ENCODE measurements around the gene PI4KA. TPM values are rescaled to one million over a fixed set of nuclear protein-coding genes. Genes with fewer than 3 reads are reported as not detected.
"Not testable (repeated sequence)": the region's sequence is repeated elsewhere in the genome, so short reads cannot be mapped to it uniquely, and the experiment has no call there.

PI4KA gene
- total RNA-seq, 1 donor from 2014 or later = 110 TPM

- not testable (repeated sequence) for DNase-seq (ENCODE audit: low spot score in 2 of 2, unreplicated experiment in 2 of 2); H3K27ac Mint-ChIP-seq; H3K9me3 Mint-ChIP-seq; H3K4me3 Mint-ChIP-seq; H3K36me3 Mint-ChIP-seq; H3K4me1 Mint-ChIP-seq; H3K27me3 Mint-ChIP-seq (ENCODE audit: low read depth)
Measured at GRCh38 chr22:20690586-20691317, 167.9 kb downstream of the PI4KA start.

DNA sequence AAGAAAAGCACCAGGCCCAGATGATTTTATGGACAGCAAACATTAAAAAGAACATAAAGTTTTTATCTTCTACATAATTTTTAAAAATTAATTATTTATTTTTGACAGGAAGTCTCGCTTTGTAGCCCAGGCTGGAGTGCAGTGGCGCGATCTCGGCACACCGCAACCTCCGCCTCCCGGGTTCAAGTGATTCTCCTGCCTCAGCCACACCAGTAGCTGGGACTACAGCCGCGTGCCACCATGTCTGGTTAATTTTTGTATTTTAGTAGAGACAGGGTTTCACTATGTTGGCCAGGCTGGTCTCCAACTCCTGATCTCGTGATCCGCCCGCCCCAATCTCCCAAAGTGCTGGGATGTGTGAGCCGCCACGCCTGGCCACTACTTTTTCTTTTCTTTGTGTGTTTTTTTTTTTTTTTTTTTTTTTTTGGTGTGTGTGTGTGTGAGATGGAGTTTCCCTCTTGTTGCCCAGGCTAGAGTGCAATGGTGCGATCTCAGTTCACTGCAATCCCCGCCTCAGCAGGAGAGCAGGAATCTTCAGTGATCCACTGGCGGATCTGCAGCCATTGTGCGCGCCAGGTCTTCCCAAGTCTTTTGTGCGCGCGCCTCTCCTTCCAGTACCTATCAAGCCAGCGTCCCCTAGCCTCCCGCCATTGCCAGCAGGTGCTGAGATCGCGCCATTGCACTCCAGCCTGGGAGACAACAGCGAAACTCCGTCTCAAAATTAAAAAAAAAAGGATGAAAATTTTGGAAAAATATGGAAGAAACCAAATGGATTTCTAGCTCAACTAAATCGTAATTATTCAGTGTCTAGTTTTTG is 171.0 kb downstream of the PI4KA start:
- not testable (repeated sequence) for H3K27me3 Mint-ChIP-seq (ENCODE audit: low read depth); H3K4me1 Mint-ChIP-seq; H3K27ac Mint-ChIP-seq; H3K36me3 Mint-ChIP-seq; H3K9me3 Mint-ChIP-seq; H3K4me3 Mint-ChIP-seq; DNase-seq (ENCODE audit: low spot score in 2 of 2, unreplicated experiment in 2 of 2)

- H3K36me3 Mint-ChIP-seq; H3K4me3 Mint-ChIP-seq; H3K27me3 Mint-ChIP-seq (ENCODE audit: low read depth); H3K4me1 Mint-ChIP-seq; H3K27ac Mint-ChIP-seq; H3K9me3 Mint-ChIP-seq; DNase-seq (ENCODE audit: low spot score in 2 of 2, unreplicated experiment in 2 of 2): not testable (repeated sequence)
Measured at GRCh38 chr22:20685764-20686163, 172.8 kb downstream of the PI4KA start.

GRCh38 chr22:20678792-20679435 is 179.7 kb downstream of the PI4KA start:
- DNase-seq (ENCODE audit: low spot score in 2 of 2, unreplicated experiment in 2 of 2); H3K27ac Mint-ChIP-seq; H3K4me1 Mint-ChIP-seq; H3K36me3 Mint-ChIP-seq; H3K4me3 Mint-ChIP-seq: not testable (repeated sequence)
- peaks cover 20% of the 10 kb centered on the region for H3K27me3 Mint-ChIP-seq (ENCODE audit: low read depth)
- H3K9me3 Mint-ChIP-seq = peaks cover 19% of the 10 kb centered on the region

- H3K4me1 Mint-ChIP-seq = no peaks in the 10 kb centered on the region
- peaks cover 19% of the 10 kb centered on the region for H3K9me3 Mint-ChIP-seq
- H3K27ac Mint-ChIP-seq = no peak overlapping the region
- H3K36me3 Mint-ChIP-seq = no peaks in the 10 kb centered on the region
- TF ChIP-seq, protein P1, sequence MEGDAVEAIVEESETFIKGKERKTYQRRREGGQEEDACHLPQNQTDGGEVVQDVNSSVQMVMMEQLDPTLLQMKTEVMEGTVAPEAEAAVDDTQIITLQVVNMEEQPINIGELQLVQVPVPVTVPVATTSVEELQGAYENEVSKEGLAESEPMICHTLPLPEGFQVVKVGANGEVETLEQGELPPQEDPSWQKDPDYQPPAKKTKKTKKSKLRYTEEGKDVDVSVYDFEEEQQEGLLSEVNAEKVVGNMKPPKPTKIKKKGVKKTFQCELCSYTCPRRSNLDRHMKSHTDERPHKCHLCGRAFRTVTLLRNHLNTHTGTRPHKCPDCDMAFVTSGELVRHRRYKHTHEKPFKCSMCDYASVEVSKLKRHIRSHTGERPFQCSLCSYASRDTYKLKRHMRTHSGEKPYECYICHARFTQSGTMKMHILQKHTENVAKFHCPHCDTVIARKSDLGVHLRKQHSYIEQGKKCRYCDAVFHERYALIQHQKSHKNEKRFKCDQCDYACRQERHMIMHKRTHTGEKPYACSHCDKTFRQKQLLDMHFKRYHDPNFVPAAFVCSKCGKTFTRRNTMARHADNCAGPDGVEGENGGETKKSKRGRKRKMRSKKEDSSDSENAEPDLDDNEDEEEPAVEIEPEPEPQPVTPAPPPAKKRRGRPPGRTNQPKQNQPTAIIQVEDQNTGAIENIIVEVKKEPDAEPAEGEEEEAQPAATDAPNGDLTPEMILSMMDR (IDR thresholded peaks at IDR 0.05; ENCODE audit: unreplicated experiment) = no peak
- H3K27me3 Mint-ChIP-seq (ENCODE audit: low read depth) = peaks cover 28% of the 10 kb centered on the region
- no peak overlapping the region for H3K4me3 Mint-ChIP-seq
- DNase-seq (ENCODE audit: low spot score in 2 of 2, unreplicated experiment in 2 of 2) = no peak
Measured at GRCh38 chr22:20677684-20678242, 180.8 kb downstream of the PI4KA start.

GRCh38 chr22:20675613-20676012 is 183.0 kb downstream of the PI4KA start:
- not testable (repeated sequence) for DNase-seq (ENCODE audit: low spot score in 2 of 2, unreplicated experiment in 2 of 2); H3K4me3 Mint-ChIP-seq; H3K27ac Mint-ChIP-seq; H3K36me3 Mint-ChIP-seq; H3K4me1 Mint-ChIP-seq
- H3K27me3 Mint-ChIP-seq (ENCODE audit: low read depth) = peaks cover 28% of the 10 kb centered on the region
- H3K9me3 Mint-ChIP-seq = peaks cover 19% of the 10 kb centered on the region

GRCh38 chr22:20674998-20675397 is 183.6 kb downstream of the PI4KA start:
- no peaks in the 10 kb centered on the region for H3K36me3 Mint-ChIP-seq
- no peak overlapping the region for H3K4me3 Mint-ChIP-seq
- no peak for DNase-seq (ENCODE audit: low spot score in 2 of 2, unreplicated experiment in 2 of 2)
- peaks cover 28% of the 10 kb centered on the region for H3K27me3 Mint-ChIP-seq (ENCODE audit: low read depth)
- H3K4me1 Mint-ChIP-seq = no peaks in the 10 kb centered on the region
- TF ChIP-seq, protein P1 (IDR thresholded peaks at IDR 0.05; ENCODE audit: unreplicated experiment) = no peak
- H3K9me3 Mint-ChIP-seq = peaks cover 19% of the 10 kb centered on the region
- no peak overlapping the region for H3K27ac Mint-ChIP-seq

All from mesothelial cell of epicardium (in vitro differentiated cells).